Gastroesophageal sphincter (tissue), 4 donors: ENCODE data around the gene APOH. TPM values are rescaled to one million over a fixed set of nuclear protein-coding genes. Genes with fewer than 3 reads are reported as not detected.

Experiments
- ATAC-seq: fragments of 150-250 bp; one replicate; pipeline ENCODE4 v1.9.1; 2016; ENCODE audit warnings: mild to moderate bottlenecking, moderate library complexity
- H3K27ac ChIP-seq, 4 donors: fragments of 200-600 bp; sonication (generic) in 3 of 4; 1 replicate in 3 of 4; 2 replicates in 1 of 4; pipeline ENCODE4 v1.5.1; 2016 to 2019
- H3K27me3 ChIP-seq: fragments of 200-600 bp; sonication (generic); one replicate; pipeline ENCODE4 v1.5.1; 2019
- H3K36me3 ChIP-seq, 2 donors: fragments of 200-600 bp; sonication (generic); one replicate each; pipeline ENCODE4 v1.5.1; 2019; ENCODE audit warnings: control low read depth in 1 of 2
- H3K4me1 ChIP-seq, 3 donors: fragments of 200-600 bp; sonication (generic); 1 replicate in 2 of 3; 2 replicates in 1 of 3; pipeline ENCODE4 v1.5.1; 2016 to 2019; ENCODE audit warnings: control low read depth in 2 of 3
- H3K4me3 ChIP-seq, 2 donors: fragments of 200-600 bp; sonication (generic); one replicate each; pipeline ENCODE4 v1.5.1; 2019; ENCODE audit warnings: mild to moderate bottlenecking in 1 of 2, moderate library complexity in 1 of 2
- H3K9me3 ChIP-seq, 3 donors: fragments of 200-600 bp; sonication (generic); one replicate each; pipeline ENCODE4 v1.5.1; 2017 to 2019; ENCODE audit warnings: control low read depth in 2 of 3
- CTCF ChIP-seq, 4 experiments: fragments of 200-600 bp in 2 of 4; fragments of 450-650 bp in 2 of 4; sonication (generic) in 1 of 4; IDR thresholded peaks; one replicate each; pipeline ENCODE4 v1.5.1; 2017 to 2019; ENCODE audit warnings: antibody characterized with exemption in 4 of 4, mild to moderate bottlenecking in 2 of 4, moderate library complexity in 2 of 4
- EP300 ChIP-seq: sonication (generic); formaldehyde crosslinking; IDR thresholded peaks from one replicate; pipeline ENCODE4 v1.6.1; 2017; ENCODE audit warnings: antibody characterized with exemption, mild to moderate bottlenecking
- POLR2A ChIP-seq, 2 donors: fragments of 450-650 bp; IDR thresholded peaks; one replicate each; pipeline ENCODE4 v1.6.1; 2017; ENCODE audit warnings: antibody characterized with exemption in 2 of 2, mild to moderate bottlenecking in 2 of 2, moderate library complexity in 1 of 2
- POLR2AphosphoS5 ChIP-seq: sonication (generic); formaldehyde crosslinking; IDR thresholded peaks from one replicate; pipeline ENCODE4 v1.6.1; 2017; ENCODE audit warnings: antibody characterized with exemption
- WGBS, 2 donors: methylation state at CpG; one replicate each; pipeline ENCODE4 v1.1.5; 2018; ENCODE audit warnings: low coverage in 1 of 2; 5-methylcytosine and 5-hydroxymethylcytosine counted together
- total RNA-seq, 4 donors: library from RNA; depleted of rRNA; stranded (reverse); fragments of >200 nt; gene quantifications; one replicate each; pipeline ENCODE4 v1.1.0, GENCODE V29; 2016

Gene APOH
- total RNA-seq, 4 donors from 2014 or later, result not detected

- TF ChIP-seq POLR2AphosphoS5, result no peak
- no peak for TF ChIP-seq POLR2A (IDR thresholded peaks at IDR 0.05)
- TF ChIP-seq CTCF (IDR thresholded peaks at IDR 0.05), result no peak
- no peak for TF ChIP-seq EP300
- 83% methylated on average over 2 to 3 of the region's 3 CpGs for WGBS, 2 donors
- ATAC-seq, result no peak
Measured at GRCh38 chr17:66250686-66251085, 21.5 kb upstream of the APOH start.

GRCh38 chr17:66248285-66248684 lies 19.1 kb upstream of the APOH start:
- H3K27ac ChIP-seq, result no peak overlapping the region
- no peak overlapping the region for H3K4me3 ChIP-seq
- 55 to 77% methylated on average over 3 to 4 of the region's 5 CpGs for WGBS, 2 donors
- TF ChIP-seq POLR2AphosphoS5 (no peak), EP300 (no peak)
- no peaks in the 10 kb centered on the region for H3K36me3 ChIP-seq
- no peak for ATAC-seq
- no peaks in the 10 kb centered on the region for H3K27me3 ChIP-seq
- H3K4me1 ChIP-seq, result no peaks in the 10 kb centered on the region
- H3K9me3 ChIP-seq, result no peaks in the 10 kb centered on the region

More at GRCh38 chr17:66250686-66251085, 21.5 kb upstream of the APOH start:
- H3K4me1 ChIP-seq, result no peaks in the 10 kb centered on the region
- H3K9me3 ChIP-seq, result no peaks in the 10 kb centered on the region
- no peaks in the 10 kb centered on the region for H3K27me3 ChIP-seq
- no peaks in the 10 kb centered on the region for H3K36me3 ChIP-seq
- H3K27ac ChIP-seq, result no peak overlapping the region
- H3K4me3 ChIP-seq, result no peak overlapping the region

GRCh38 chr17:66241839-66242238 lies 12.6 kb upstream of the APOH start:
- Histone ChIP-seq H3K27ac (no peak overlapping the region), H3K27me3 (no peaks in the 10 kb centered on the region), H3K4me3 (no peak overlapping the region), H3K4me1 (no peaks in the 10 kb centered on the region), H3K9me3 (no peaks in the 10 kb centered on the region), H3K36me3 (no peaks in the 10 kb centered on the region)
- WGBS, 2 donors, result 63 to 83% methylated on average over 1 of the region's 1 CpG
- no peak for TF ChIP-seq EP300
- no peak for TF ChIP-seq POLR2AphosphoS5
- TF ChIP-seq CTCF (IDR thresholded peaks at IDR 0.05), result no peak
- TF ChIP-seq POLR2A (IDR thresholded peaks at IDR 0.05), result no peak
- ATAC-seq, result no peak

GRCh38 chr17:66240630-66241029 lies 11.4 kb upstream of the APOH start:
- no peaks in the 10 kb centered on the region for H3K4me1 ChIP-seq
- no peaks in the 10 kb centered on the region for H3K36me3 ChIP-seq
- TF ChIP-seq POLR2AphosphoS5, result no peak
- no peak for TF ChIP-seq POLR2A (IDR thresholded peaks at IDR 0.05)
- no peak for TF ChIP-seq CTCF (IDR thresholded peaks at IDR 0.05)
- TF ChIP-seq EP300, result no peak
- ATAC-seq, result no peak
- no peaks in the 10 kb centered on the region for H3K9me3 ChIP-seq
- 70 to 75% methylated on average over 3 of the region's 3 CpGs for WGBS, 2 donors
- no peaks in the 10 kb centered on the region for H3K27me3 ChIP-seq
- H3K27ac ChIP-seq, result no peak overlapping the region
- H3K4me3 ChIP-seq, result no peak overlapping the region

GRCh38 chr17:66240013-66240412 lies 10.8 kb upstream of the APOH start:
- Histone ChIP-seq H3K4me3 (no peak overlapping the region), H3K9me3 (no peaks in the 10 kb centered on the region), H3K27ac (no peak overlapping the region), H3K4me1 (no peaks in the 10 kb centered on the region), H3K27me3 (no peaks in the 10 kb centered on the region), H3K36me3 (no peaks in the 10 kb centered on the region)
- TF ChIP-seq EP300 (no peak), POLR2AphosphoS5 (no peak), POLR2A (IDR thresholded peaks at IDR 0.05) (no peak), CTCF (IDR thresholded peaks at IDR 0.05) (no peak)
- 83 to 92% methylated on average over 6 of the region's 6 CpGs for WGBS, 2 donors
- ATAC-seq, result no peak
